ENCODE data around the gene ORM1.

ORM1 gene

GRCh38 chr9:114338187-114338586 is 15.3 kb downstream of the ORM1 start:
- TF ChIP-seq CTCF (IDR thresholded peaks at IDR 0.05; ENCODE audit: low read depth, low read length, missing control alignments), result no peak
- no peak for DNase-seq (ENCODE audit: low read depth)

GRCh38 chr9:114339130-114339908 is 16.4 kb downstream of the ORM1 start:
- no peak for DNase-seq (ENCODE audit: low read depth)
- no peak overlapping the region for H3K4me3 ChIP-seq (ENCODE audit: low read depth, low read length)
- peak; percentile 89 for TF ChIP-seq CTCF (IDR thresholded peaks at IDR 0.05; ENCODE audit: low read depth, low read length, missing control alignments)

More at GRCh38 chr9:114338187-114338586, 15.3 kb downstream of the ORM1 start:
- H3K4me3 ChIP-seq (ENCODE audit: low read depth, low read length), result no peak overlapping the region

GRCh38 chr9:114341152-114341830 is 18.4 kb downstream of the ORM1 start:
- no peak overlapping the region for H3K4me3 ChIP-seq (ENCODE audit: low read depth, low read length)
- DNase-seq (ENCODE audit: low read depth), result no peak
- no peak for TF ChIP-seq CTCF (IDR thresholded peaks at IDR 0.05; ENCODE audit: low read depth, low read length, missing control alignments)

GRCh38 chr9:114341991-114342390 is 19.1 kb downstream of the ORM1 start:
- no peak for TF ChIP-seq CTCF (IDR thresholded peaks at IDR 0.05; ENCODE audit: low read depth, low read length, missing control alignments)
- H3K4me3 ChIP-seq (ENCODE audit: low read depth, low read length), result no peak overlapping the region
- no peak for DNase-seq (ENCODE audit: low read depth)

GRCh38 chr9:114342755-114343440 is 20.0 kb downstream of the ORM1 start:
- H3K4me3 ChIP-seq (ENCODE audit: low read depth, low read length), result no peak overlapping the region
- no peak for DNase-seq (ENCODE audit: low read depth)
- no peak for TF ChIP-seq CTCF (IDR thresholded peaks at IDR 0.05; ENCODE audit: low read depth, low read length, missing control alignments)

GRCh38 chr9:114343471-114344187 is 20.7 kb downstream of the ORM1 start:
- TF ChIP-seq CTCF (IDR thresholded peaks at IDR 0.05; ENCODE audit: low read depth, low read length, missing control alignments), result no peak
- H3K4me3 ChIP-seq (ENCODE audit: low read depth, low read length), result no peak overlapping the region
- no peak for DNase-seq (ENCODE audit: low read depth)

All from GM12864 (cell line).